GM21576 (cell line): ENCODE data around the gene HMCN2.
"Not testable (repeated sequence)": the region's sequence is repeated elsewhere in the genome, so short reads cannot be mapped to it uniquely, and the experiment has no call there.

ENCODE experiments used
- ATAC-seq: cut with Tn5 transposase; IDR thresholded peaks from one replicate; pipeline ENCODE4 v1.9.1; 2021; ENCODE audit warnings: mild to moderate bottlenecking, moderate library complexity; ENCODE audit not compliant: unreplicated experiment

HMCN2 gene

DNA sequence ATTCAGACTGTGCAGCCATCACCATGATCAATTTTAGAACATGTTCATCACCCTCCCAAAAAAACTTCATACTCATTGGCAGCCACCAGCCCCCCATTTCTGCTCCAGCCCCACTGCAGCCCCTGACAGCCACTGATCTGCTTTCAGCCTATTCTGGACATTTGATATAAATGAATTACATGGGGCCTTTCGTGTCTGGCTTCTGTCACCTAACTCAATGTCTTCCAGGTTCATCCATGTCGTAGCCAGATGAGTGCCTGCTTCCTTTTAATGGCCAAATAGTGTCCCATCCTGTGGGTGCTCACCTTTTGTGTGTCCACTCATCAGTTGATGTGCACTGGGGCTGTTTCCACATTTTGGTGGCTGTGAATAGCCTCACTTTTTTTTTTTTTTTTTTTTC is 63.5 kb downstream of the HMCN2 start:
- ATAC-seq: no peak

- no peak for ATAC-seq
Measured at GRCh38 chr9:130330202-130330862, 64.8 kb downstream of the HMCN2 start.

GRCh38 chr9:130331061-130331460 is 65.5 kb downstream of the HMCN2 start:
- ATAC-seq: no peak

GRCh38 chr9:130331573-130331972 is 66.0 kb downstream of the HMCN2 start:
- ATAC-seq: no peak

- ATAC-seq: no peak
Measured at GRCh38 chr9:130332384-130332926, 66.9 kb downstream of the HMCN2 start.

- no peak for ATAC-seq
Measured at GRCh38 chr9:130333041-130333711, 67.6 kb downstream of the HMCN2 start.

DNA sequence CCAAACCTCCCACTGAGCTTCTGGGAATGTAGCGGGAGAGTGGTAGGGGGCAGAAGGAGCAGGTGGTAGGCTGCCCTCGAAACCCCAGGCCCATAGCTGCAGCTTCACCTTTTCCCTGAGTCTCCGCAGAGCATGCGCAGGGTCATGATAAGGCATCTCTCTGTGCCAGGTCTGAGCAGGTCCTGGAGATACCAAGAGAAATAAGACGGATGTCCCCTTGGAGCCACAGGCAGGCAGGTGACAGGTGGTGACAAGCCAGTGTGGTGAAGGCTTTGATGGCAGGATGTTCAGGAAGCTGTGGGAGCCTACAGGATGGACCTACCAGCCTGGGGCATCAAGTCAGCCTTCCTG is 68.1 kb downstream of the HMCN2 start:
- no peak for ATAC-seq

DNA sequence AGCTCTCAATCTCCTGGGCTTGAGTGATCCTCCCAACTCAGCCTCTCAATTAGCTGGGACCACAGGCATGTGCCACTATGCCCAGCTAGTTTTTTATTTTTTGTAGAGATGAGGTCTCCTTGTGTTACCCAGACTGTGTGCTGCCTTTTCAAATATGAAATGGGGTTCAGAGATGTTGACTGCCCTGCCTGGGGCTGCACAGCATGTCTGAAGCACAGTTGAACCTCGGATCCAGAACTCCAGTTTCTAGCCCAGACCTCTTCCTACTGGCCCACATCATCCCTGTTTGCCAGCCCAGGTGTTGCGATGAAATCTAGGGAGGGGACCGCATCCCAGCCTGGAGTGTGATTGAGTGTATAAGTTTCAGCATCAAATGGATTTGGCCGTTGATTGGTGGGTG is 69.4 kb downstream of the HMCN2 start:
- ATAC-seq: no peak

DNA sequence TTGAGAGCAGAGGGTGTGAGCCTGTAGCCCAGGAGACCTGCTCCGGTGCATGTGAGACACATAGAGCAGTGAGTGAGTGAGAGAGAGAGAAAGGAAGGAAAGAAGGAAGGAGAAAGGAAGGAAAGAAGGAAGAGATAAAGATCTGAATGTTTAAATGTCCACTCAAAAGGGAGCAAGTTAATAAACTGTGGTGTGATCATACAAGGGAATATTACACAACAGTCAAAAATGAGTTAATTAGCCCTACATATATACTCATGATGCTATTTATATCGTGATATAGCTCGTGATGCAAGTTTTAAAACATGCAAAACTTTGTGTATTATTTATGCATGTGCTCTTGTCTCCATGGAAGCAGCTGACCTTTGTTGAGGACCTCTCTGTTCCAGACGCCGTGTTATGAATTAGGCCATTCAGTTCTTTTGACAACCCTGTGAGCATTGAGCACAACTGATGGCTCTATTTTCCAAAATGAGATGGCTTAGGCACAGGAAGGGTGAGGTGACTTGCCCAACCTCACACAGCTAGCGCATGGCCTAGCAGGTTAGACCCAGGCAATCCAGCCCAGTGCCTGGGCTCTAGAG is 70.6 kb downstream of the HMCN2 start:
- ATAC-seq: no peak

GRCh38 chr9:130336885-130337284 is 71.3 kb downstream of the HMCN2 start:
- no peak for ATAC-seq

DNA sequence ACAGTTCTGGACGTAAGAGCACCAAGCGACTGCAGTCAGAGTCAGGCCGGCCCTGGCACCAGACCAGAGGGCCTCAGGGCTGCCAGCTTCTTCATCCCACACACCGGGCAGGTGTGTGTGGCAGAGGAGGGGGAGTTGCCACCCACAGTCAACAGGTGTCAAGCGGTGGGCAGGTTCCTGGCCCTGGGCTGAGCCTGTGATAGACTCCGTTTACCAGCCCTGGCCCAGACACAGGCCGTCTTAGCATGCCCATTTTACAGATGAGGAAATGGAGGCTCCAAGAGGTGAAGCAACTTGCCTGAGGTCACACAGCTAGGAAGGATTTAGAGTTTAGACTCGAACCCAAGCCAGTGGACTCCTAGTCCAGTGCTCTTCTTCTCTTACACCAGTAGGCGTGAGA is 71.8 kb downstream of the HMCN2 start:
- ATAC-seq: no peak

GRCh38 chr9:130337784-130338380 is 72.3 kb downstream of the HMCN2 start:
- ATAC-seq: no peak

GRCh38 chr9:130338891-130339290 is 73.3 kb downstream of the HMCN2 start:
- not testable (repeated sequence) for ATAC-seq

GRCh38 chr9:130339306-130339705 is 73.7 kb downstream of the HMCN2 start:
- ATAC-seq: no peak

DNA sequence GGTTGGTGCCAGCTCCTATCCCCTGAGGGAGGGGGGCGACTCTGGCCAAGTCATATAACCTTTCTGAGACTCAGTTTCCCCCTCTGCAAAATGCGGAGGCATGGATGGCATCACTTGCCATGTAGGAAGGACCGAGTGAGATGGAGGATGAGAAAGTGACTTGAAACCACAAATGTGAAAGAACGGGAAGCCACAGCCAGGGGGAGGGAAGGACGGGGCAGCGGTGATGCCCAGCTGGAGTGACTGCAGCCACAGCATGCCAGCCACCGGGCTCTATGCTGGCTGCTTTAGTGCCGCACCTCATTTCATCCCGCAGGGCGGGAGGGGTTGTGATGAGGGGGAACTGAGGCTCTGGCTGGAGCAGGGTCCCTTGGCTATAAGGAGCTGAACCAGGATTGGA is 74.5 kb downstream of the HMCN2 start:
- ATAC-seq: no peak

GRCh38 chr9:130340557-130340956 is 75.0 kb downstream of the HMCN2 start:
- ATAC-seq: not testable (repeated sequence)

GRCh38 chr9:130341128-130341527 is 75.6 kb downstream of the HMCN2 start:
- ATAC-seq: no peak

- no peak for ATAC-seq
Measured at GRCh38 chr9:130341839-130342713, 76.5 kb downstream of the HMCN2 start.

- no peak for ATAC-seq
Measured at GRCh38 chr9:130342714-130343085, 77.1 kb downstream of the HMCN2 start.

GRCh38 chr9:130343445-130343918 is 77.9 kb downstream of the HMCN2 start:
- no peak for ATAC-seq

DNA sequence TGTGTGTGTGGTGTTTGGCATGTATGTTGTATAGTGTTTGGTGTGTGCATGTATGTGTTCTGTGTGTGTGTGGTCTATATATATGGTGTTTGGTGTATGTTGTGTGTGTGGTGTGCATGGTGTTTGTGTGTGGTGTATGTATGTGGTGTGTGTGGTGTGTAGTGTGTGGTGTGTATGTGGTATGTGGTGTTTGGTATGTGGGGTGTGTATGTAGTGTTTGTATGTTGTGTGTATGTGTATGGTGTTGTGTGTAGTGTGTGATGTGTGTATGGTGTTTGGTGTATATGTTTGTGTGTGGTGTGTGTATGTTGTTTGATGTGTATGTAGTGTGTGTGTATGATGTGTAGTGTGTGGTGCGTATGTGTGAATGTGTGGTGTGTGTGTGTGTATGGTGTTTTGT is 78.8 kb downstream of the HMCN2 start:
- no peak for ATAC-seq
